ENCODE data around the gene STAMBPL1.

- no peak for TF ChIP-seq CTCF (conservative IDR thresholded peaks at IDR 0.05 in 1 of 2, IDR thresholded peaks at IDR 0.05 in 1 of 2; ENCODE audit: low read depth in 1 of 2, low read length in 2 of 2)
- TF ChIP-seq EZH2 (IDR thresholded peaks at IDR 0.05; ENCODE audit: low read length, missing control alignments): no peak
Measured at GRCh38 chr10:88949051-88949450, 69.0 kb downstream of the STAMBPL1 start.
